Cardiac septum (tissue), 1 donor: ENCODE results near the gene DPP10. TPM values are rescaled to one million over a fixed set of nuclear protein-coding genes. Genes with fewer than 3 reads are reported as not detected.

ENCODE experiments used
- DNase-seq: peaks from one replicate; pipeline ENCODE4 v3.0.0-alpha.2; 2020; ENCODE audit warnings: low spot score
- intact Hi-C: fragments of 100-400 bp; cut with DNase I; formaldehyde crosslinking; loops from one replicate; pipeline ENCODE4 v1.14.0; 2022
- total RNA-seq: library from RNA; stranded (reverse); fragmentation: NEBNext Ultra II Directional; extraction: Animal tissue kit (Norgen Biotek cat#: 25700); gene quantifications from one replicate; pipeline ENCODE4 v1.2.1, GENCODE V29; 2021
- donor health status: DM: no; HTN: no; CAD: no.

The DPP10 gene
- total RNA-seq, 1 donor from 2014 or later, result 0.13 TPM

DNA sequence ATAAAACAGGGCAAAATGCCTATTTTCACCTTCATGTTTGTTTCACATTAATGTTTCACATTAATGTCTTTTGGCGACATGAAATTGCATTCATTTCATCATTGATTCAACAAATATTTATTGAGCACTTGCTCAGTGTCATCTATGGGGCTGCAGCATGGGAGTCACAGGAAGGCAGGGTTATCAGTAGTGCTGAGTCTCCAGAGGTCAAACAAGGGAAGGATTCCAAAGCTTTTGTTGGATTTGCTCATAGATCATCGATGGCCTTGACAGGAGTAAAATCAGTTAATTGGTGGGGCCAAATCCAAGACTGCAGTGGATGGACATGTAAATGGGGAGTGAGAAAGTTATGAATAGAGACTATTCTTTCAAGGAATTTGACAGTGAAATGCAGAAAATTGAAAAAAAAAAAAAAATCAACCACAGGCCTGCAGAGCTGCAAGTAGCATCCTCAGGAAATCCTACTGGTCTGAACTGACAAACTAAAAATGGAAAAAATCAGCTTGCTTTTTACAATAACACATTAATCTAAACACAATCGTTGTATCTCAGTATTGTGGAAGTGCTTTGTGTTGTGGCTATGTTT, 1290.8 kb downstream of the DPP10 start:
- intact Hi-C loops, result no loop called here
- no peak for DNase-seq

DNA sequence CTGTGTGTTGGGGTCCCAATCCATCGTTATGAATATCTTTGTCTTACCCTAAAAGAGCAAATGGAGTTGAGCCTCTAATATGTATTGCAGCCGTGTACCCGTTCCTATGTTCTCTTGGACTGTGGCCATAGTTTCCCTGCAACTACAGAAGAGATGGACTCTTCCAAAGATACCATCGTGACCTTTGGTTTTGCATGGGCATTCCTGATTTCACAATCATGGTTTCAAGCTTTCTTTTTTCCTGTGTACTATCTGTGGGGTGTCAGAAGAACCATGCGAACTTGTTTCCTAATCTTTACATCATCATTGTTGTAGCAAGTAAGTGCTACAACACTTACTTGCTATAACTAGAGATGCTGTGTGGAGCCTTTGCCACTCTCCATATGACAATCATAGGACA, 1295.7 kb downstream of the DPP10 start:
- intact Hi-C loops, result no loop called here
- DNase-seq, result no peak

GRCh38 chr2:115739574-115739973, 1297.1 kb downstream of the DPP10 start:
- no peak for DNase-seq
- intact Hi-C loops, result no loop called here

GRCh38 chr2:115746151-115746550, 1303.7 kb downstream of the DPP10 start:
- intact Hi-C loops, result no loop called here
- DNase-seq, result no peak

DNA sequence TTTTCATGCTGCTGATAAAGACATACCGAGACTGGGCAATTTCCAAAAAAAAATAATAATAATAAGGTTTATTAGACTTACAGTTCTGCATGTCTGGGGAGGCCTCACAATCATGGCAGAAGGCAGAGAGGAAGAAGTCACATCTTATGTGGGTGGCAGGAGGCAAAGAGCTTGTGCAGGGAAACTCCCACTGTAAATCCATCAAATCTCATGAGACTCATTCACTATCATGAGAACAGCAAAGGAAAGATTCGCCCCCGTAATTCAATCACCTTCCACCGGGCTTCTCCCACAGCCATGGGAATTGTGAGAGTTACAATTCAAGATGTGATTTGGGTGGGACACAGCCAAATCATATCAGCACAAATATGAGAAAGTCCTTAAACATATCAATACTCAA, 1314.8 kb downstream of the DPP10 start:
- DNase-seq, result no peak
- intact Hi-C loops, result no loop called here

- DNase-seq, result no peak
- intact Hi-C loops, result no loop called here
Measured at GRCh38 chr2:115763601-115764000, 1321.2 kb downstream of the DPP10 start.

GRCh38 chr2:115771516-115771915, 1329.1 kb downstream of the DPP10 start:
- intact Hi-C loops, result no loop called here
- no peak for DNase-seq

- intact Hi-C loops, result no loop called here
- no peak for DNase-seq
Measured at GRCh38 chr2:115774361-115774760, 1331.9 kb downstream of the DPP10 start.

- intact Hi-C loops, result no loop called here
- DNase-seq, result no peak
Measured at GRCh38 chr2:115779085-115779632, 1336.7 kb downstream of the DPP10 start.

DNA sequence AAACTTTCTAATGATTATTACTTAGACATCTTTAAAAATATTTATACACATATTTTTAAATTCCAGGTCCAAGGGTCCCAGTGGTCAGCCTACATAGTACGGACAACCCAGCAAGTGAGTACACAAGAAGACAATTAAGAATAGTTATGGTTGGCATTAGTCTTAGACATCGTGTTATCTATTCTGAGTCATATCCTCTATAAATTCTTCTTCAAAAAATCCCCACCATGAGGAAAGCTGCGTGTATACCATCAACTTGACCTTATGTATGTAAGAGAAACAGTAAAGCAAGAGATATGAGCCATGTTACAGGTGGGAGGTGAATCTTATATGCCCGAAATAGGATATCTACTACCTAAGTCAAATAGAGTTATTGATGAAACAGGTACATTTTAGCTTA, 1339.8 kb downstream of the DPP10 start:
- DNase-seq, result no peak
- intact Hi-C loops, result no loop called here

DNA sequence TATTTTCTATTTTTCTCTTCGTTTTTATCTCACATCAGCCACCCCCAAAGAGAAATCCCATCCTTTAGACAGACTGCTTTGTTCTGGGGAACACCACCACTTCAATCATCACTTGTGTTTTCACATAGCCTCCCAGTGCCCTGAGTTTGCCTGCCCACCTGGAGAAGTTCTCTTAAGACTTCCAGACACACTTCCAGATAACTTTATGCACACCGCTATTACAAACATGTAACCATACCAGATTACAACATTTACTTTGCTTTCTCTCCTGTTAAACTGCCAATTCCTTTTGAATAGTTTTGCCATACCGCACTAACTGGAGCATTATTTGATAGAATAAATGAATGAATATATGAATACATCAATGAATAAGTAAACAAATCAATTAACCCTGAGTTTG, 1353.6 kb downstream of the DPP10 start:
- no peak for DNase-seq
- intact Hi-C loops, result no loop called here

- DNase-seq, result no peak
- intact Hi-C loops, result no loop called here
Measured at GRCh38 chr2:115807276-115807675, 1364.8 kb downstream of the DPP10 start.

DNA sequence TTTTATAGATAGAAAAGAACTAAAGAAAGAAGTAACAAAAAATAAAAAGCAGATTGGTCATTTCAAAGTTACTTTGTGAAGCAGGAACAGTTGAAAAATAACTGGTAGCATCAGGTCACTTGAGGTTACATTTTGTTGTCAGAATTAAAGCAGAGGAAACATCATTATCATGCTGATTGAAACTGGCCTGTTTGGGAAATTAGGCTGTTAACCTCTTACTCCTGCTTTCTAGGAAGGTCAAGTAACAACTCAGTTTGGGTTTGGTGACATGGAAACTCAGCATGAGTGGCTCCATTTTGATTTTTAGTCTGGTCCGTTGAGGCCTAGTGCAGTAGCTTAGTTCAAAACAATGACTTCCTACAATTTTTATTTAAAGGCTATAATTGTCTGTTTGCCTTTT, 1383.5 kb downstream of the DPP10 start:
- no peak for DNase-seq
- intact Hi-C loops, result no loop called here

- intact Hi-C loops, result no loop called here
- no peak for DNase-seq
Measured at GRCh38 chr2:115833196-115833595, 1390.8 kb downstream of the DPP10 start.

DNA sequence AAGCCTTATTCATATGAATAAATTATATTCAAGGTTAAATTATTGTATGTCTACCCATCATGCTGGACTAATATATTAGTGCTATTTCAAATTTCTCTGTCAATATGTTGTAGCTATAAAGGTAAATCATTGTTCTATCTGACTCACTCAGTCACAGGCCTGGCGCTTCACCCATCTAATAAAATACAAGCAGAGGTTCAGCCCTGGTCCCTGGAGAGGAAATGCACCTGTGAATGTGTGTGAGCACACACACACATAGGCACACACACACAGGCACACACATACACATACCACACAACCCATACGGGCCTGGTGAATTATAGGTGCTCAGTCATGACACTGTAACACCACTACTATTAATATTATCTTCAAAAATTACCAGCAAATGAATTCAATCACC, 1396.1 kb downstream of the DPP10 start:
- DNase-seq, result no peak

GRCh38 chr2:115842306-115842705, 1399.9 kb downstream of the DPP10 start:
- intact Hi-C loops, result no loop called here

More for the DNA sequence above, 1396.1 kb downstream of the DPP10 start:
- intact Hi-C loops, result no loop called here

DNA sequence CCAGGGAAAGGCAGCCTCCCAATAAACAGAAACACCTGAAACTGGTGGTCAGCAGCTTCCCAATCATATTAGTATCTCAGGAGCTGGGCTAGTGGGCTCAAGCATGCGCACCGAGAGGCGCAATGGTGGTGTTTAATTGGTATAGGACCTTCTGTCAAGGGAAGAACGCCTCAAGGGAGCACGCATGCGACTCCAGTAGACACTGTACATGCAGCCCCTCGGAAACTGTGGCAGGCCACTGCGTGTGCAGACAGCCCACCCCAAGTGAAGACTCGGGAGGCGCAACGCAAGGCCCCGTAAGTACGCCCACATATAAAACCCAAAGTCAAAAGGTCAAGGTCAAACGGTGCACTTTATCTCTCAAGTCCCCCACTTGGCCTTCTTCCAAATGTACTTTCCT, 1405.8 kb downstream of the DPP10 start:
- DNase-seq, result no peak
- intact Hi-C loops, result no loop called here

More at GRCh38 chr2:115842306-115842705, 1399.9 kb downstream of the DPP10 start:
- no peak for DNase-seq

- intact Hi-C loops, result no loop called here
- no peak for DNase-seq
Measured at GRCh38 chr2:115867024-115867423, 1424.6 kb downstream of the DPP10 start.

DNA sequence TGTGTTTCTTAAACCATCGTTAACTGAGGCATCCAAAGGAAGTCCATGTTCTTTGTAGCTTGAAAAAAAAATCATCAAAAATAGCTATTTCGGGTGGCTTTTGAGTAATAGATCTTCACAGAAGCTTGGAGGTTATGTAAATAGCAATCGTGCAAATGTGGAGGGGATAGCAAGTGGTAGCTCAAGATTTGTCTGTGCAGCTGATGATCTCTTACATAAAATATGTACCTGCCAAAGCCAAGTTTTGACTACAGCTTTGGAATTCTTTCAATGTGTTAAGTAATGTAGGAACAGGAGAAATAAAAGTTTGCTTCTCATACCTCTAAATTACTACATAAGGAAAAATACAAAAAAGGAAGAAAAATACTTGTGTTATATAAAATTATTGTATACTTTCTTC, 1432.0 kb downstream of the DPP10 start:
- intact Hi-C loops, result no loop called here
- no peak for DNase-seq

DNA sequence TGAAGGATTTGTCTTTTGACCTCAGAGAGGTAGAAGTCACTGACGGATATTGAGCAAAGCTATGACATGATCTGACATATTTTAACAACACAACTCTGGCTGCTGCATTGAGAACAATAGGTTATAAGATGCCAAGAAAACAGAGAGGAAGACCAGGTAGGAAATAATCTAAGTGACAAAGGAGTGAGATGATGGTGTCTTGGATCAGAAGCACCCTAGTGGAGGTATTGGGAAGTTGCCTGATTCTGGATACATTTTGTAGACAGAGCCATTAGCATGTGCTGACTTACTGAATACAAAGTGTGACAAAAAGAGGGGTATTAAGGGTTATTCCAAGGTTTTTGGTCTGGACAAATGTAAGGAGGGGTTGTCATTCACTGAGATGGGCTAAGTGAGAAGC, 1438.1 kb downstream of the DPP10 start:
- no peak for DNase-seq
- intact Hi-C loops, result no loop called here

- DNase-seq, result no peak
- intact Hi-C loops, result no loop called here
Measured at GRCh38 chr2:115887209-115887776, 1444.9 kb downstream of the DPP10 start.
